DLD1 (cell line): Measurements from ENCODE around the gene H1-8.

Source experiments
- in situ Hi-C: cut with HindIII; loops from 2 replicates; pipeline ENCODE4 v1.10.0; 2017; ENCODE audit warnings: low sequenced_read_pairs

Gene H1-8

DNA sequence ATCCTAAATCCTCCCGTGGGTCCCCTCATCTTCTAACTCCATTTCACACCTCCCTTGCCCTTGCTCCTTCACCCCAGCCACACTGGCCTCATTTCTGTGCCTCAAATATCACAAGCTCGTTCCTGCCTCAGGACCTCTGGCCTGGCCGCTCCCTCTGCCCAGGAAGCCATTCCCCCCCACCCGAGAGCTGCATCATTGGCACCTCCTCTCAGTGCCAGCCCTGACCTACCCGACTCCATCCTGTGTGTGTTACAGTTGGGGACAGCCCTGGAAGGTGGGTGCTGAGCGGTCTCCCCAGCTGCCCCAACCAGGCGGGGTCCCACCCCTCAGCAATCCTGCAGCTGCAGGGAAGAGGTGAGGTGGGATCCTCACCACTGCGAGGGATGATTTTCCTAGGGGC lies 49.0 kb downstream of the H1-8 start:
- in situ Hi-C loops = no loop called here

DNA sequence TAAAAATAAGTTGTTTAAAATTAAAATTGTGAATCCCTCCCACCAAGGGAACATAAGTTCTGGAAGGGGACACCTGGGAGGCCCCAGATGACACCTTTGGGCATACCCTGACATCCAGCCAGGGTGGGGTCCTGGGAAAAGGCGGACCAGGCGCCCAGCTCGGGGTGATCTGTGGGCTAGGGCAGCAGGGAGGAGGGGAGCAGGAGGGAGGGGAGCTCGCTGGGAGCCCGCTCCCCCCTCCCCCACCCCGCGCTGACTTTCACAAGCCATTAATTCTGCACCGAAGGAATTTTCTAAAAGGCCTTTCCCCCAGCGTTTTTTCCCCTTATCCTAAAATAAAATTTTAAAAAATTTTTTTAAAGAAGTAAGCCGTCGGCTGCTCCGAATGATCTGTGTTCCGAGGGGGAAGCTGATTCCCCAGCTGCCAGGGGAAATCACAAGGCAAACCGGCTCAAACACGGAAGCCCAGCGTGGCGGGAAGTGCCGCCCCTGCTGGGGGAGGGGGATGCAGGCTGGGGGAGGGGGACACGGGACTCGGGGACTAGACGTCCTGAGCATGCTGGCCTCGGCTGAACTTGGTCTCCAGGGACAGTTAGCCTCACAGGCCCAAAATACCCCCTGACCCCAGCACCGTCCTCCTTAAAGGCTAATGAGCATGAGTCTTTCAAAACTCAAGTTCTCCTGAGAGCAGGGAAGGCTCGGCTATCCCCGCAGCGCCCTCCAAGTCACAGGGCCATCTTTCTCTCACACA lies 49.6 kb downstream of the H1-8 start:
- in situ Hi-C loops = no loop called here

DNA sequence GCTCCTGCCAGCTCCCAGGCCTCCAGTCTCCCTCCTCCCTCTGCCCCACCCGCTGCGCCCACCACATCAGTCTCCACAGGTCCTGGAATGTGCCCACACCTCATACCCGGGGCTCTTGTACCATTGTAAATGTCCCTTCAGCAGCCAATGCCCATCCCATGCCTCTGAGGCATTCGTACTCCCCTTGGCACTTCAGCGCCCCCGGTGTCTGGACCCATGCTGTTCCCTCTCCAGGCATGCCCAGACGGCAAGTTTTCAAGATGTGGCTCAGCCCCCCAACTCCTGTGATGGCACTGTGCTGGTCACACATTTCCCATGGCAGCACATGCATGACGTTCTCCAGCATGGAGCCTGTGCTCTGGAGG lies 50.2 kb downstream of the H1-8 start:
- in situ Hi-C loops = no loop called here

DNA sequence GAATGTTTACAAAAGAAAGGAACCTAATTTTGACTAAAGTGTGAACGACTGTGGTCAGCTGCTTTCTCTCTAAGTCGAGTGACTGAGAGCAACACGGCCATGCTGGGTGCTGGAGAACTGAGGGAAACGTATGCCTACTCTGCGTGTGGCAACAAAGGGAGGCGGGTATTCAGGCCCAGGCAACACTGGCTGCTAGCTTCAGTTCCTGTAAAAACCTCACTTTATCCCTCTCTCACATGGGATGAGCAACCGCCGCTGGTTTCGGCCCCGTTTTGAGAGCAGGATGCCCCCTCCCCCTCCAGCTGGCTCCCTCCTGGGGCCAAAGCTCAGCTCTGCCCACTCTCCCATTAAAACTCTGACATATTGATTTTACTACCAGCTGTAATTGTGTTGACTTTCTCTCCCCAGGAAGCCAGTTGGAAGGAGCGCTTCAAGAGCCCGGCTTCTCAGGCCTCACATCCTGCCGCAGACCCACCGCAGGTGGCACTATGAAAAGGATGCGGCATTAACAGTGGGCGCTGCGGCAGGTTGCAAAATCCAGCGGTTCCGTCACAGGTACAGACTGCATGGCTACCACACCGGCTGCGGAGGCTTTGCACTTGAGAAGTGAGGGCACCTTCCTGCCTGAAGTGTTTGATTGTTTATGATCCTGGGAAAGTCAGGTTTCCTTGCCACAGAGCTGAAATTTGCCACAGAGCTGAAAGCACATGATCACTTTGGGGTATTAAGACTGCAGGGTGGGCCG lies 50.8 kb downstream of the H1-8 start:
- in situ Hi-C loops = no loop called here

DNA sequence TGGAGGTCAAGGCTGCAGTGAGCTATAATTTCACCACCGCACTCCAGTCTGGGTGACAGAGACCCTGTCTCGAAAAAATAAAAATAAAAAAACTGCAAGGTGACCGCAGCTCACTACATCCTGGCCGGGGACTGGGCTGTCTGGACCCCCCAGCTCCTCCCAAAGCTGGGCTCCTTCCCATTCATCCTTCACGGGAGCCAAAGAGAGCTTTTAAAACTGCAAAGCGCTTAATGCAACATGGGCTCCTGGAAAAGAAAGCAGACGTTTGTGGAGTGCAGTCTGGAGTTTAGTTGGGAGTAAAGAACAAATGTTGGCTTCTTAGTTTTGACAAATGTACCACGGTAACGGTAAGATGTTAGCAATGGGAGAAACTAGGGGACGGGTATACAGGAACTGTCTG lies 51.4 kb downstream of the H1-8 start:
- in situ Hi-C loops = no loop called here

DNA sequence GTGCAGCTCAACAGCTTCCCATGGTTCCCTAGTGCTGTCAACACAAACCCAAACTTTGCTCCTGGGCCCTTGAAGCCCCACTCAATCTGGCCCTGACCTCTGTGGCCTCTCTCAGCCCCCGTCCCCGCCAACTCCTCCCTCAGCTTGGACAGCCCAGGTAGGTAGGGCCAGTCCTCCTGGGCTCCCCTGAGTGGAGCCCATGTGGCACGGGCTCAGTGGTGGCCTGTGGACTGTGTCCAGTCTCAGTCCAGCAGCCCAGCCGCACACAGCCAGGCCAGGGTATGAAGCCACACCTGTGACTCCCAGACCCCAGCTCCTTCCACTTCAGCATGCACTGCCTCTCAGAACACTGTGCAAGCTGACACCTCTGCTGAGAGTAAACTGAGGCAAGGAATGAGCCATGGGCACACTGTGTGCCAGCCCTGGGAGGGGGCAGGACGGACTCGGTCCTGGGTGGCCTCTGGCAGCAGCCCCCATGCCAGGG lies 52.0 kb downstream of the H1-8 start:
- in situ Hi-C loops = no loop called here

DNA sequence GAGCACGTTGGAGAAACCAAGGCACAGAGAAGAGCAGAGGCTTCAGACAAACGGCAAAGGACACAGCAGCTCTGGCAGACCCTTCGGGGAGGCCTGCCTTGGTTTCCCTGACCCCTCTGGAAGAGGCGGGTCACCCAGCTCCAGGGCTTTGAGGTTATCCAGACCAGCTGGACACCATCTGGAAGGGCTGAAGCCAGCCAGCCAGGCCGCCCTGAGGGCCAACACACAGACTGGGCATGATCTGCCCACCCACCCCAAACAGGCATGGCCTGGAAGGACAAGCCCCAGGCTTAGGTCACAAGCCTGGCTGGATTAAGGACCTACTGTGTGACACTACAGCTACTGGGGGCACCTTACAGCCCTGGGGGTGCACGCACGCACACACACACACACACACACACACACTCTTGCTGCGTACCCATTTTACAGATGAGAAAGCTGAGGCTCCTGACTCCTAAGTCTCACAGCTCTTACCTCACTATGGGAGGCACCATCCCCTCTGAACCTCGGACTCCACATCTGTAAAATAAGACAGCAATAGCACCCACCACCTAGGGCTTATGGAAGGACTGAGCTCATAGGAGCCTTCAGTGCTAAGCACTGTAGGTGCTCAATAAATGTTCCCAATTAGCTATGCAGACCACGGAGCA lies 52.7 kb downstream of the H1-8 start:
- in situ Hi-C loops = no loop called here

DNA sequence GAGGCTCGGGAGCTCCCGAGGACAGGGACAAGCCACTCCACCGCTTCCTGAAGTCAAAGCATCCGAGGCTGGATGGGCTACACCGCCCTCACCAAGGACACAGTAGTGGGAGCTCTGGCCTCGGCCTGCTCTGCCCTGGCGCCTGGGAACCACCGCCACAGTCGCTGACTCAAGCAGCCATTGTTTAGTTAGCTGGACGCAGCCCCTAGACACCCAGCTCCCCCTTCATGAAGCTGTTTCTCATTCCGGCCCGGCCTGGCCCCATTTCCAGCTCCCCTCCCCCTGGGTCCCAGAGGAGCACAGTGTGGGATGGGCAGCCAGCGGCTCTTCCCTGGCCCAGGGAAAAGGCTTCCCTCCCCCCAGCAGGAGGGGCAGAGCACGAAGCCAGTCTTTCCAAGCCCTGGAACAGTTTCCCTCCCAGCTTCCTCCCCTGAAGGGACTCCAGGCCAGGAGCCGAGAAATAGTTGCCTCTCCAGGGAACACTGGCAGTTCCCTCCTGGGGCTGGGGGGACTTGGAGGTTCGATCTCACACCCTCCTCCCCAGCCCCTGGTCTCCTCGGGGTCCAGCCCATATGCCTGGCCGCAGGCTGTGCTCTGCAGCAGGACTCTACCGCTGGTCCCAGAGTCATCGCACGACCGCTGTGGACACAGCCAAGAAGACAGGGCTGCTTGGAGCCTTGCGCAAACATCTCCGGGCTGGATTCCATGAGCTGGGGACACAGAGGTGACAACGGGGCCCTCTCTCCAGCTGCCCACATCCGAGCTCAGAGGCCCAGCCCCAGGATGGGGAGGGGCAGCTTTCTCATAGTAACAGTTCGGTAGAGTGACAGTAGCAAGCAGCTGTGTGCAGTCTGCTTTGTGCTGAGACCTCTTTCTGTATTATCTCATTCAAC lies 53.5 kb downstream of the H1-8 start:
- in situ Hi-C loops = no loop called here

DNA sequence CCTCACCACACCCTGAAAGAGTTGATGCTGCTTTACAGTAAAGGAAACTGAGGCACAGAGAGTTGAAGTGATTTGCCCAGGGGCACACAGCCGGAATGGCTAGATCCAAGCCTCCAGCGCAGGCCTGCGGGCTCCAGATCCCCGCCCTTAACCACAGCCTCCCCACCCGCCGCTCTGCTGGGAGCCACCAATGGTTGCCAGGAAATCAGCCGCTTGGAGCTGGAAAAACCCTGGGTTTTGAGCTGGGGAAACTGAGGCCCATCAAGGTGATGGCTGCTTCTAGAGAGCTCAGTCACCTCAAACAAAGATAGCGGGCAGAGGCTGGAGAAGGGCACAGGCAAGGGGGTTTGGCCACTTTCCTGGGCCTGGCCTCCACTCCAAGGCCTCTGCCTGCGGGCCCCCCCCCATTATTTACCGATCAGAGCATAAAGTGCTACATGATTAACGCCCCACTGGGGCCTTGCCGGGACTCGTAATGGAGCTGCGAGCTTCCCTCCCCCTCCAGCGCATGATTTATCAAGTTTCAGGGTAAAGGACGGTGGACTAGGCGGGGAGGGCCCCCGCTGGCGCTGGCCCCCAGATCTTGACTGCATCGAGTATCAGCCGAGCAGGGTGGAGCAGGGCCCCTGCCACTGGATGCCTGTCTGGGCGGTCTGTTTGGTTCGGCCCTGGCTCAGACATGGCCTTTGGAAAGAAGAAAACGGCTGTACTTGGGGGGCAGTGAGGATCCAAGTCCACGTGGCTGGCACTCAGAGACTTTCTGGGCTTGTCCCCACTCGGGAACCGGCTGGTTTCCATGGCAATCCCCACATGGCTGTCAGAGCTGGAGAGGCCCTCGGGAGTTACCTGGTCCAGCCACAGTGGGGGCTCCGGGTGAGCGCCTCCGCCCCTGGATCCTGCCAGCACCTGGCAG lies 54.4 kb downstream of the H1-8 start:
- in situ Hi-C loops = no loop called here

DNA sequence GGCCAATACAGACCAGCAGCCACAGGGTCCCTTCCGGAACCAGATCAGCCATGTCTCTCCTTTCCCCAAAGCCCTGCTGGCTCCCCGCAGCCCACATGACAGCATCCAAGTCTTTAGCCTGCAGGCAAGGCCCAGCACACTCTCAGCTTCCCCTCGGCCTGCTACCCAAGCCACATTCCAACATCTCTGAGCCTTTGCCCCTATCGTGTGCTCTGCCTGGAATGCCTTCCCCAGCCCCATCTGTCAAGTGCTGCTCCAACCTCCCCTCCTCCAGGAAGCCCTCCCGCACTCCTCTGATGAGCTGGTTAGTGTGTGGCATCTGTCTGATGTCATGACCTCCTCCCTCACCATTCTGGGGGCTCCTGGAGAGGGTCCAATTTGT lies 55.0 kb downstream of the H1-8 start:
- in situ Hi-C loops = no loop called here

DNA sequence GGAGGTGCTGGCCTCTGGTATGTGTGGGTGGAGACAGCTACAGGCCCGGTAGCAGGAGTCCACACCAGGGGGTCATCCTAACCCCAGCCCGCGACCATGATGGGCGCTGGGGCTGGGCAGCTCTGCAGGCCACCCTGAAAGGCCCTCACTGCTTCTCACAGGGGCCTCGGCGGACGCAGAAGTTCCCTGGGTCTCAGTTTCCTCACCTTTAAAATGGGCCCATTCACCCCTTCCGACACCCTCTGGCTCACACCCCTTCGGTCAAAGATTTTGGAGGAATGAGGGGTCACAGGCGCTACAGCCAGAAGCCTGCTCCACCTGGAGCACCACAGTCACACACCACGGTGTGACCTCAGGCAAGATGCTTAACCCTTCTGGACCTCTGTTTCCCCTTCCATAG lies 55.5 kb downstream of the H1-8 start:
- in situ Hi-C loops = no loop called here

DNA sequence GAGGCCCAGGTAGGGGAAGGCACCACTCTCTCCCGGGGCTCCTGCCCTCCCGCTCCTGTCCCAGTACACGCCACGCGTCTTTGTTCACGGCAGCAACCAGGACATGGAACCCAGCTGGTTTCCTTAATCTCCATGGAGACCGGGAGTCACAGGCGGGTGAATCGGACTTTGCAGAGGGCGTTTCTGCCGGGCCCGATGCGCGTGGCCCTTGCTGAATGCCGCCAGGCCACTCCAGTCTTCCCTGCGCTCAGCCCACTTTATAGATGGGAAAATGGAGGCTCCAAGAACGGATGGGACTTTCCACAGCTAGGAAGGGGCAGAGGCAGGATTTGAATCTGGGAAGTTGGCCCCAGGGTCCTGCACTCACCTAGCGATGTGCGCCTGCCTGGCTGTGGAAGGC lies 56.1 kb downstream of the H1-8 start:
- in situ Hi-C loops = no loop called here

DNA sequence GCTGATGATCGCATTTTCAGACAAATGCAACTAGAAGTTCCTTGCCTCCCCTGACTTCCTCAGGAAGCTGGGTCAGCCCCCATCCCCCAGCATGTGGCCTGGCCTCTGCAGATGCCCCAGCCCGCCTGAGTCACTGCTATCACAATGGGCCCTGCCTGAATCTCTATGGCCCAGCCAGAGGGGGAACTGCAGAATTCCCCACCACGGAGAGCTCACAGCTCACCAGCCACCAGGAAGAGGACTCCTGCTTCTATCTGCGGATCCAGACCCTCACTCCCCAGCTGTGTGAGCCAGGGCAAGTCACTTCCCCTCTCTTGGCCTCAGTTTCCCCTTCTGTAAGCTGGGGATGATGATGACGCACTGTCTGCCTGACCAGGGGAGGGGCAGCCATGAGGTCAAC lies 56.6 kb downstream of the H1-8 start:
- in situ Hi-C loops = no loop called here

DNA sequence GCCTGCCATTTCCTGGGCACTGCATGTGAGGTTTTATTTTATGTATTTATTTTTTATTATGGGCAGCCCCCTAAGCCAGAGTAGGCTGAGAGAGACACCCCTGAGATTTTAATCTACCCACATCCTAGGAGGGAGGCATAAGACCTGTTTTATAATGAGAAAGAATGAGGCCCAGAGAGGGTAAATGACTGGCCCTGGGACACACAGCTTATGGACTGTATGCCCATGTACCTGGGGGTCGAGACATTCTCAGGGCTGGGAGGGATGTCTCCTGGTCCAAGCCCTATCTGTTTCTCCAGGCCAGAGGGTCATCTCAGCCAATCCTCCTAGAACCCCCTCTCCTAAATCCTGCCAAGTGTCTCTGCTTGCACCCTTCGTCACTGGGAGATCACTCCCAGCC lies 57.4 kb downstream of the H1-8 start:
- in situ Hi-C loops = no loop called here
